PC-3 (cell line): Measurements from ENCODE around the gene TSHB. TPM values are rescaled to one million over a fixed set of nuclear protein-coding genes. Genes with fewer than 3 reads are reported as not detected.

Experiments
- ATAC-seq: fragments of 200-7000 bp; cut with Tn5 transposase; 2 replicates; pipeline ENCODE4 v1.9.1; 2020; ENCODE audit warnings: mild to moderate bottlenecking, moderate library complexity
- BruUV-seq: library from RNA; stranded (reverse); fragments of 400-500 nt; replicated peaks from 2 replicates; lab custom pipeline; 2021; lab: Mats Ljungman, UMichigan
- CTCF ChIA-PET: fragments of 300-600 bp; sonication (Branson Sonifier 250); formaldehyde crosslinking; loops from one replicate; lab custom pipeline; 2022; ENCODE audit warnings: antibody characterized with exemption; lab: Charles Lee
- POLR2A ChIA-PET: fragments of 300-600 bp; sonication (Branson Sonifier 250); formaldehyde crosslinking; loops from one replicate; lab custom pipeline; 2022; ENCODE audit warnings: antibody characterized with exemption; ENCODE audit not compliant: unreplicated experiment; lab: Charles Lee
- DNase-seq: peaks from one replicate; pipeline ENCODE4 v3.0.0-alpha.2; 2015
- H2AFZ ChIP-seq: fragments of 300-600 bp; sonication (generic); 2 replicates; pipeline ENCODE4 v1.6.0; 2016; ENCODE audit warnings: antibody characterized with exemption, low read length
- H3F3A ChIP-seq: fragments of 300-600 bp; sonication (generic); one replicate; pipeline ENCODE4 v1.6.0; 2017; ENCODE audit warnings: antibody characterized with exemption, low read length, control low read depth, mild to moderate bottlenecking; ENCODE audit not compliant: unreplicated experiment
- H3K27ac ChIP-seq: fragments of 300-600 bp; sonication (generic); 2 replicates; pipeline ENCODE4 v1.5.1; 2016; ENCODE audit warnings: mild to moderate bottlenecking, low read length
- H3K27me3 ChIP-seq: fragments of 300-600 bp; sonication (generic); 2 replicates; pipeline ENCODE4 v1.6.1; 2016; ENCODE audit warnings: low read length, mixed read lengths
- H3K36me3 ChIP-seq: fragments of 300-600 bp; sonication (generic); 2 replicates; pipeline ENCODE4 v1.6.1; 2016; ENCODE audit warnings: low read depth, mixed run types, low read length, mixed read lengths
- H3K4me1 ChIP-seq: fragments of 300-600 bp; sonication (generic); 2 replicates; pipeline ENCODE4 v1.5.1; 2016; ENCODE audit warnings: low read length; ENCODE audit not compliant: insufficient read depth
- H3K4me2 ChIP-seq: fragments of 300-600 bp; sonication (generic); 2 replicates; pipeline ENCODE4 v1.6.0; 2016; ENCODE audit warnings: low read length
- H3K4me3 ChIP-seq: fragments of 300-600 bp; sonication (generic); 2 replicates; pipeline ENCODE4 v1.5.1; 2016; ENCODE audit warnings: mild to moderate bottlenecking, low read length, mixed read lengths
- H3K79me2 ChIP-seq: fragments of 300-600 bp; sonication (generic); 2 replicates; pipeline ENCODE4 v1.6.1; 2017; ENCODE audit warnings: low read length, mixed read lengths
- H3K9ac ChIP-seq: fragments of 300-600 bp; sonication (generic); 2 replicates; pipeline ENCODE4 v1.6.0; 2016; ENCODE audit warnings: mild to moderate bottlenecking, low read length
- H3K9me2 ChIP-seq: fragments of 300-600 bp; sonication (generic); replicated peaks from 2 replicates; pipeline ENCODE4 v1.6.1; 2016; ENCODE audit warnings: mixed run types, low read length, mixed read lengths
- H3K9me3 ChIP-seq: fragments of 300-600 bp; sonication (generic); 2 replicates; pipeline ENCODE4 v1.6.1; 2016; ENCODE audit warnings: low read length, mixed read lengths
- H4K20me1 ChIP-seq: fragments of 300-600 bp; sonication (generic); 2 replicates; pipeline ENCODE4 v1.6.1; 2016; ENCODE audit warnings: low read length, mixed read lengths
- EZH2 ChIP-seq: fragments of 300-600 bp; sonication (generic); IDR thresholded peaks from one replicate; pipeline ENCODE4 v1.6.1; 2017; ENCODE audit warnings: antibody characterized with exemption, mild to moderate bottlenecking, low read length; ENCODE audit not compliant: unreplicated experiment
- EZH2phosphoT487 ChIP-seq: fragments of 300-600 bp; sonication (generic); IDR thresholded peaks from 2 replicates; pipeline ENCODE4 v1.6.1; 2018; ENCODE audit warnings: mild to moderate bottlenecking, antibody characterized with exemption, low read length, borderline replicate concordance
- intact Hi-C: fragments of 100-400 bp; cut with micrococcal nuclease; formaldehyde crosslinking; loops from 2 replicates; pipeline ENCODE4 v1.9.0; 2023
- total RNA-seq: library from RNA; depleted of rRNA; stranded (reverse); fragments of >200 nt; gene quantifications from 2 replicates; pipeline ENCODE4 v1.2.3, GENCODE V29; 2014
- TF ChIP-seq, protein P1 (sequence below): fragments of 300-600 bp; sonication (generic); conservative IDR thresholded peaks from 2 replicates; pipeline ENCODE4 v1.5.1; 2017; ENCODE audit warnings: antibody characterized with exemption, low read depth, mild to moderate bottlenecking, low read length

The TSHB gene
- total RNA-seq, 1 experiment from 2014 or later = not detected

- no peaks in the 10 kb centered on the region for H3K4me1 ChIP-seq
- H3K79me2 ChIP-seq = no peaks in the 10 kb centered on the region
- H3K9me2 ChIP-seq = no peaks in the 10 kb centered on the region
- no peak overlapping the region for H3K27ac ChIP-seq
- CTCF ChIA-PET = no interaction called here
- H3K27me3 ChIP-seq = peaks cover 14% of the 10 kb centered on the region; the same call in 1 of the 2 replicates
- ATAC-seq (no peak), DNase-seq (no peak)
- no peaks in the 10 kb centered on the region for H3F3A ChIP-seq
- H4K20me1 ChIP-seq = no peaks in the 10 kb centered on the region
- no peak overlapping the region for H2AFZ ChIP-seq
- POLR2A ChIA-PET = no interaction called here
- H3K9ac ChIP-seq = no peak overlapping the region
- no peak overlapping the region for H3K4me3 ChIP-seq
- H3K36me3 ChIP-seq = no peaks in the 10 kb centered on the region
- BruUV-seq = no TSS peak
- H3K9me3 ChIP-seq = no peaks in the 10 kb centered on the region
- H3K4me2 ChIP-seq = no peak overlapping the region
- TF ChIP-seq EZH2phosphoT487 = no peak
- TF ChIP-seq EZH2 = no peak
- TF ChIP-seq, protein P1, sequence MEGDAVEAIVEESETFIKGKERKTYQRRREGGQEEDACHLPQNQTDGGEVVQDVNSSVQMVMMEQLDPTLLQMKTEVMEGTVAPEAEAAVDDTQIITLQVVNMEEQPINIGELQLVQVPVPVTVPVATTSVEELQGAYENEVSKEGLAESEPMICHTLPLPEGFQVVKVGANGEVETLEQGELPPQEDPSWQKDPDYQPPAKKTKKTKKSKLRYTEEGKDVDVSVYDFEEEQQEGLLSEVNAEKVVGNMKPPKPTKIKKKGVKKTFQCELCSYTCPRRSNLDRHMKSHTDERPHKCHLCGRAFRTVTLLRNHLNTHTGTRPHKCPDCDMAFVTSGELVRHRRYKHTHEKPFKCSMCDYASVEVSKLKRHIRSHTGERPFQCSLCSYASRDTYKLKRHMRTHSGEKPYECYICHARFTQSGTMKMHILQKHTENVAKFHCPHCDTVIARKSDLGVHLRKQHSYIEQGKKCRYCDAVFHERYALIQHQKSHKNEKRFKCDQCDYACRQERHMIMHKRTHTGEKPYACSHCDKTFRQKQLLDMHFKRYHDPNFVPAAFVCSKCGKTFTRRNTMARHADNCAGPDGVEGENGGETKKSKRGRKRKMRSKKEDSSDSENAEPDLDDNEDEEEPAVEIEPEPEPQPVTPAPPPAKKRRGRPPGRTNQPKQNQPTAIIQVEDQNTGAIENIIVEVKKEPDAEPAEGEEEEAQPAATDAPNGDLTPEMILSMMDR = no peak
- intact Hi-C loops = no loop called here
Measured at GRCh38 chr1:115023593-115023992, 6.0 kb upstream of the TSHB start.

DNA sequence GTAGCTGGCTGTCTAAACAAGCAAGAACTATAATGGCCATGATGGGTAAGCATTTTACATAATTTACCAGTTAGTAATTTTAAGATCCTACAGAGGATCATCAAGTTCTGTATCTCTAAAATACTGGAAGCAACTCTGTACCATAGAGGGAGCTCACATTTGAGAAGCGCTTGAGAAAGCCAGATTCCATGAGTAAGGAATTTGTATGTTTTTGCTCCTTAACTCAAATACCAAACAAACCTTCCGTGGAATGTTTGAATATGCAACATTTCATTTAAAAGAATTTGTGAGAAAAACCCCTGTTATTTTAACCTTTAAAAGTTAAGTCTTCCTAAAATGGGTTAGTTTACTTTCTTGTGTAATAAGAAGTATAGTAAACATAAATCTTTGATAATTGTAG, 2.0 kb downstream of the TSHB start:
- no peak for TF ChIP-seq EZH2phosphoT487
- no peak for TF ChIP-seq EZH2
- TF ChIP-seq, protein P1 = no peak
- DNase-seq (no peak), ATAC-seq (no peak)
- CTCF ChIA-PET = no interaction called here
- no peaks in the 10 kb centered on the region for H3K9me3 ChIP-seq
- H3K4me1 ChIP-seq = no peaks in the 10 kb centered on the region
- POLR2A ChIA-PET = no interaction called here
- H3K4me3 ChIP-seq = no peak overlapping the region
- H3K36me3 ChIP-seq = no peaks in the 10 kb centered on the region
- no TSS peak for BruUV-seq
- H3K9me2 ChIP-seq = no peaks in the 10 kb centered on the region
- H3K27ac ChIP-seq = no peak overlapping the region
- H3K27me3 ChIP-seq = peaks cover 13% of the 10 kb centered on the region; the same call in 1 of the 2 replicates
- intact Hi-C loops = no loop called here
- H3K9ac ChIP-seq = no peak overlapping the region
- H4K20me1 ChIP-seq = no peaks in the 10 kb centered on the region
- H2AFZ ChIP-seq = no peak overlapping the region
- H3F3A ChIP-seq = no peaks in the 10 kb centered on the region
- no peak overlapping the region for H3K4me2 ChIP-seq
- no peaks in the 10 kb centered on the region for H3K79me2 ChIP-seq

GRCh38 chr1:115035652-115036051, 6.0 kb downstream of the TSHB start:
- Histone ChIP-seq H3K27ac (no peak overlapping the region), H3K9ac (no peak overlapping the region), H3K36me3 (no peaks in the 10 kb centered on the region), H3K4me3 (no peak overlapping the region), H2AFZ (no peak overlapping the region), H4K20me1 (no peaks in the 10 kb centered on the region), H3K79me2 (no peaks in the 10 kb centered on the region), H3K9me3 (no peaks in the 10 kb centered on the region), H3K4me2 (no peak overlapping the region), H3K4me1 (no peaks in the 10 kb centered on the region), H3K27me3 (peaks cover 8% of the 10 kb centered on the region), H3K9me2 (no peaks in the 10 kb centered on the region), H3F3A (no peaks in the 10 kb centered on the region)
- intact Hi-C loops = no loop called here
- BruUV-seq = no TSS peak
- CTCF ChIA-PET = no interaction called here
- ATAC-seq (no peak), DNase-seq (no peak)
- TF ChIP-seq EZH2phosphoT487 (no peak), EZH2 (no peak)
- TF ChIP-seq, protein P1 = no peak
- POLR2A ChIA-PET = no interaction called here
